ENCODE measurements around the gene KIAA1328. TPM values are rescaled to one million over a fixed set of nuclear protein-coding genes. Genes with fewer than 3 reads are reported as not detected.

KIAA1328 gene
- polyA plus RNA-seq, 1 donor (not counting 4 experiments of a cell fraction or from before 2014, with no cell fraction given): 5.5 TPM

DNA sequence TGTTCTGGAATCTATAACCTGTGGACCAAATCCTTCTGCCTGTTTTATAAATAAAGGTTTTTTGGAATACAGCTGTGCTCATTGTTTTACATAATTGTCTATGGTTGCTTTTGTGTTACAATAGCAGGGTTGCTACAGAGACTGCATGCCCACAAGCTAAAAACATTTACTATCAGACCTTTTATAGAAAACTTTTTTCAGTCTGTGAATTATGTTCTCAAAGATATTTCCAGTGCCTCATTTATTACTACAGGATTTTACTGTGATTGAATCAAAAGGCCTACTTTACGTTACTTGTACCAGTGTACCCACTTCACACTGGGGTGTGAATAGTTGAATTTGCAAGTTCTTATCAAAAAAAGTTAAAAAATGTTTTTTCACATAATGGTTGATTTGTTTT lies 7.0 kb downstream of the KIAA1328 start:
- Histone ChIP-seq H2AFZ (ENCODE audit: control insufficient read depth, low read length) (no peak overlapping the region), H3K4me3 (ENCODE audit: control insufficient read depth in 2 of 3, extremely low read depth in 1 of 3, insufficient read depth in 2 of 3, low read depth in 1 of 3, low read length in 3 of 3) (no peak overlapping the region), H3K27ac (ENCODE audit: control insufficient read depth, insufficient read depth, low read length) (no peak overlapping the region), H3K9me3 (ENCODE audit: control insufficient read depth, low read depth, low read length) (no peaks in the 10 kb centered on the region), H3K9me1 (ENCODE audit: control insufficient read depth, extremely low read depth, insufficient read depth, low read length) (no peaks in the 10 kb centered on the region), H3K4me1 (ENCODE audit: control insufficient read depth, extremely low read depth, insufficient read depth, low read length) (no peaks in the 10 kb centered on the region), H3K36me3 (ENCODE audit: control insufficient read depth in 2 of 2, extremely low read depth in 1 of 2, insufficient read depth in 2 of 2, low read length in 2 of 2) (peaks cover 0 to 2% of the 10 kb centered on the region in 2 experiments), H4K20me1 (ENCODE audit: control insufficient read depth, extremely low read depth, insufficient read depth, low read length) (no peaks in the 10 kb centered on the region), H3K27me3 (ENCODE audit: control insufficient read depth, extremely low read depth, insufficient read depth, low read length) (no peaks in the 10 kb centered on the region), H3K4me2 (ENCODE audit: control insufficient read depth, extremely low read depth, insufficient read depth, low read depth, low read length) (no peak overlapping the region), H3K9ac (ENCODE audit: control insufficient read depth, extremely low read depth, insufficient read depth, low read length) (no peak overlapping the region), H3K79me2 (ENCODE audit: control insufficient read depth, insufficient read depth, low read length) (no peaks in the 10 kb centered on the region)
- dilution Hi-C loops (cut with MboI; ENCODE audit: extremely low pct_ligation_motif_present, low sequenced_read_pairs): no loop called here
- TF ChIP-seq, protein P1, sequence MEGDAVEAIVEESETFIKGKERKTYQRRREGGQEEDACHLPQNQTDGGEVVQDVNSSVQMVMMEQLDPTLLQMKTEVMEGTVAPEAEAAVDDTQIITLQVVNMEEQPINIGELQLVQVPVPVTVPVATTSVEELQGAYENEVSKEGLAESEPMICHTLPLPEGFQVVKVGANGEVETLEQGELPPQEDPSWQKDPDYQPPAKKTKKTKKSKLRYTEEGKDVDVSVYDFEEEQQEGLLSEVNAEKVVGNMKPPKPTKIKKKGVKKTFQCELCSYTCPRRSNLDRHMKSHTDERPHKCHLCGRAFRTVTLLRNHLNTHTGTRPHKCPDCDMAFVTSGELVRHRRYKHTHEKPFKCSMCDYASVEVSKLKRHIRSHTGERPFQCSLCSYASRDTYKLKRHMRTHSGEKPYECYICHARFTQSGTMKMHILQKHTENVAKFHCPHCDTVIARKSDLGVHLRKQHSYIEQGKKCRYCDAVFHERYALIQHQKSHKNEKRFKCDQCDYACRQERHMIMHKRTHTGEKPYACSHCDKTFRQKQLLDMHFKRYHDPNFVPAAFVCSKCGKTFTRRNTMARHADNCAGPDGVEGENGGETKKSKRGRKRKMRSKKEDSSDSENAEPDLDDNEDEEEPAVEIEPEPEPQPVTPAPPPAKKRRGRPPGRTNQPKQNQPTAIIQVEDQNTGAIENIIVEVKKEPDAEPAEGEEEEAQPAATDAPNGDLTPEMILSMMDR (optimal IDR thresholded peaks at IDR 0.05 in 1 of 3, IDR thresholded peaks at IDR 0.05 in 1 of 3, conservative IDR thresholded peaks at IDR 0.05 in 1 of 3; ENCODE audit: extremely low read depth in 1 of 3, insufficient read depth in 2 of 3, low read length in 3 of 3): no peak
- TF ChIP-seq EZH2 (IDR thresholded peaks at IDR 0.05; ENCODE audit: low read length): no peak
- DNase-seq (ENCODE audit: low read depth, low spot score): no peak
- no peak for FAIRE-seq

DNA sequence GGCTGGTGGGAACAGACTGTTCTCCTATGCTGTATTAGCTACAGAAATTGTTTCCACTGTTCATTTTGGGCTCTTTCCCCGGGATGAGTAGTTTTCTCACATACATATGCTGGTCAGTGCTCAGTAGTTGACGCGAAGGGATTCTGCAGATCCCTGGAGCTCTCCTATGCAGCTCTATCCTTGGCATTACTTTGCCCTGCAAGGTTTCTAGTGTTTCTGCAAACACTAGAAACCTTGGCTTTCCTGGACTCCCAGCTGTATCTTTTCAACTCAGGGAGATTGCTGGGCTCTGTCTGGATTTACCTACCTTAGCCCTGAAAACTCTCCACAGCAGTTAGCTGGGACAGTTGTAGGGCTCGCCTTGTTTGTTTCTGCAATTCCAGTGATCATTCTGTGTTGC lies 10.9 kb downstream of the KIAA1328 start:
- Histone ChIP-seq H3K9me3 (ENCODE audit: control insufficient read depth, low read depth, low read length) (no peaks in the 10 kb centered on the region), H3K4me3 (ENCODE audit: control insufficient read depth in 2 of 3, extremely low read depth in 1 of 3, insufficient read depth in 2 of 3, low read depth in 1 of 3, low read length in 3 of 3) (no peak overlapping the region), H3K4me1 (ENCODE audit: control insufficient read depth, extremely low read depth, insufficient read depth, low read length) (no peaks in the 10 kb centered on the region), H3K27me3 (ENCODE audit: control insufficient read depth, extremely low read depth, insufficient read depth, low read length) (no peaks in the 10 kb centered on the region), H4K20me1 (ENCODE audit: control insufficient read depth, extremely low read depth, insufficient read depth, low read length) (no peaks in the 10 kb centered on the region), H3K36me3 (ENCODE audit: control insufficient read depth in 2 of 2, extremely low read depth in 1 of 2, insufficient read depth in 2 of 2, low read length in 2 of 2) (peaks cover 0 to 3% of the 10 kb centered on the region in 2 experiments), H3K4me2 (ENCODE audit: control insufficient read depth, extremely low read depth, insufficient read depth, low read depth, low read length) (no peak overlapping the region), H2AFZ (ENCODE audit: control insufficient read depth, low read length) (no peak overlapping the region), H3K9me1 (ENCODE audit: control insufficient read depth, extremely low read depth, insufficient read depth, low read length) (no peaks in the 10 kb centered on the region), H3K79me2 (ENCODE audit: control insufficient read depth, insufficient read depth, low read length) (no peaks in the 10 kb centered on the region), H3K27ac (ENCODE audit: control insufficient read depth, insufficient read depth, low read length) (no peak overlapping the region), H3K9ac (ENCODE audit: control insufficient read depth, extremely low read depth, insufficient read depth, low read length) (no peak overlapping the region)
- DNase-seq (ENCODE audit: low read depth, low spot score): no peak
- dilution Hi-C loops (cut with MboI; ENCODE audit: extremely low pct_ligation_motif_present, low sequenced_read_pairs): no loop called here
- no peak for FAIRE-seq
- TF ChIP-seq, protein P1 (optimal IDR thresholded peaks at IDR 0.05 in 1 of 3, IDR thresholded peaks at IDR 0.05 in 1 of 3, conservative IDR thresholded peaks at IDR 0.05 in 1 of 3; ENCODE audit: extremely low read depth in 1 of 3, insufficient read depth in 2 of 3, low read length in 3 of 3): no peak
- TF ChIP-seq EZH2 (IDR thresholded peaks at IDR 0.05; ENCODE audit: low read length): no peak
